H9 (cell line): ENCODE data around the gene TMEM106C. TPM values are rescaled to one million over a fixed set of nuclear protein-coding genes. Genes with fewer than 3 reads are reported as not detected.

Experiments
- DNase-seq: peaks from one replicate; pipeline ENCODE4 v3.0.0-alpha.2; 2017
- H2AFZ ChIP-seq: one replicate; pipeline ENCODE4 v1.6.1; 2013; ENCODE audit warnings: mild to moderate bottlenecking, low read length, control low read depth, moderate library complexity
- H2AK5ac ChIP-seq: 2 replicates; pipeline ENCODE4 v1.6.1; 2013; ENCODE audit warnings: low read length, control low read depth, mixed read lengths; ENCODE audit not compliant: insufficient read length
- H2BK120ac ChIP-seq: one replicate; pipeline ENCODE4 v1.6.1; 2013; ENCODE audit warnings: low read depth, mild to moderate bottlenecking, low read length, control low read depth, inconsistent platforms; ENCODE audit not compliant: poor library complexity, severe bottlenecking
- H2BK12ac ChIP-seq: 2 replicates; pipeline ENCODE4 v1.6.1; 2013; ENCODE audit warnings: low read length, control low read depth, mixed read lengths, low read depth; ENCODE audit not compliant: insufficient read length
- H2BK15ac ChIP-seq: 2 replicates; pipeline ENCODE4 v1.6.1; 2013; ENCODE audit warnings: low read depth, low read length, control low read depth
- H2BK20ac ChIP-seq: one replicate; pipeline ENCODE4 v1.6.1; 2013; ENCODE audit warnings: low read depth, mild to moderate bottlenecking, low read length, control low read depth, inconsistent platforms; ENCODE audit not compliant: poor library complexity, severe bottlenecking
- H2BK5ac ChIP-seq: 2 replicates; pipeline ENCODE4 v1.6.1; 2013; ENCODE audit warnings: low read length, control low read depth, mixed read lengths; ENCODE audit not compliant: insufficient read length
- H3K14ac ChIP-seq: 2 replicates; pipeline ENCODE4 v1.6.1; 2013; ENCODE audit warnings: low read length, control low read depth; ENCODE audit not compliant: insufficient read depth
- H3K18ac ChIP-seq: 2 replicates; pipeline ENCODE4 v1.6.1; 2013; ENCODE audit warnings: low read depth, mild to moderate bottlenecking, mixed read lengths, low read length, control low read depth; ENCODE audit not compliant: insufficient read length
- H3K23ac ChIP-seq: 2 replicates; pipeline ENCODE4 v1.6.1; 2013; ENCODE audit warnings: low read length, control low read depth, mixed read lengths, low read depth; ENCODE audit not compliant: insufficient read length
- H3K23me2 ChIP-seq: 2 replicates; pipeline ENCODE4 v1.6.1; 2013; ENCODE audit warnings: low read depth, mild to moderate bottlenecking, mixed read lengths, low read length, control low read depth; ENCODE audit not compliant: insufficient read length, poor library complexity, severe bottlenecking
- H3K27ac ChIP-seq: 2 replicates; pipeline ENCODE4 v1.5.1; 2013; ENCODE audit warnings: low read length, control low read depth, mixed read lengths, low read depth; ENCODE audit not compliant: insufficient read length
- H3K27me3 ChIP-seq: 2 replicates; pipeline ENCODE4 v1.6.1; 2013; ENCODE audit warnings: low read length, control low read depth, inconsistent platforms; ENCODE audit not compliant: insufficient read depth
- H3K4ac ChIP-seq: 2 replicates; pipeline ENCODE4 v1.6.1; 2013; ENCODE audit warnings: low read depth, mild to moderate bottlenecking, control low read depth, inconsistent platforms, low read length, moderate library complexity
- H3K4me1 ChIP-seq: 2 replicates; pipeline ENCODE4 v1.6.1; 2013; ENCODE audit warnings: low read length, control low read depth, inconsistent platforms; ENCODE audit not compliant: insufficient read depth
- H3K4me2 ChIP-seq: 2 replicates; pipeline ENCODE4 v1.6.1; 2013; ENCODE audit warnings: low read length, control low read depth, mixed read lengths; ENCODE audit not compliant: insufficient read length, insufficient read depth
- H3K56ac ChIP-seq: 2 replicates; pipeline ENCODE4 v1.6.1; 2013; ENCODE audit warnings: low read depth, mild to moderate bottlenecking, mixed read lengths, low read length, control low read depth; ENCODE audit not compliant: insufficient read length
- H3K79me1 ChIP-seq: 2 replicates; pipeline ENCODE4 v1.6.1; 2013; ENCODE audit warnings: low read depth, mild to moderate bottlenecking, moderate library complexity, low read length, control low read depth, inconsistent platforms; ENCODE audit not compliant: insufficient read depth, poor library complexity, severe bottlenecking
- H3K79me2 ChIP-seq: 2 replicates; pipeline ENCODE4 v1.6.1; 2013; ENCODE audit warnings: low read length, control low read depth, inconsistent platforms; ENCODE audit not compliant: insufficient read depth
- H3K9ac ChIP-seq: 2 replicates; pipeline ENCODE4 v1.6.1; 2013; ENCODE audit warnings: low read length, control low read depth, mixed read lengths; ENCODE audit not compliant: insufficient read length; ENCODE audit errors: extremely low read depth
- H3K9me3 ChIP-seq: one replicate; pipeline ENCODE4 v1.6.1; 2013; ENCODE audit warnings: low read depth, low read length, inconsistent platforms; ENCODE audit not compliant: control insufficient read depth
- H3T11ph ChIP-seq: one replicate; pipeline ENCODE4 v1.6.1; 2013; ENCODE audit warnings: mild to moderate bottlenecking, low read length, control low read depth, inconsistent platforms
- H4K20me1 ChIP-seq: one replicate; pipeline ENCODE4 v1.6.1; 2013; ENCODE audit not compliant: control insufficient read depth, insufficient read length, insufficient read depth
- H4K5ac ChIP-seq: 2 replicates; pipeline ENCODE4 v1.6.1; 2013; ENCODE audit warnings: low read depth, mild to moderate bottlenecking, mixed read lengths, low read length, control low read depth; ENCODE audit not compliant: insufficient read length
- H4K8ac ChIP-seq: replicated peaks from 2 replicates; pipeline ENCODE4 v1.6.1; 2013; ENCODE audit warnings: low read length, control low read depth, mixed read lengths, low read depth; ENCODE audit not compliant: insufficient read length
- H4K91ac ChIP-seq: 2 replicates; pipeline ENCODE4 v1.6.1; 2013; ENCODE audit warnings: low read depth, mild to moderate bottlenecking, moderate library complexity, mixed read lengths, low read length, control low read depth; ENCODE audit not compliant: insufficient read length
- H3K27ac Mint-ChIP-seq, 3 experiments: 2 replicates in 2 of 3; 3 replicates in 1 of 3; pipeline ENCODE4 v1.8.0; 2020 to 2021; ENCODE audit warnings: mixed read lengths in 3 of 3, mild to moderate bottlenecking in 1 of 3, moderate library complexity in 1 of 3
- H3K27me3 Mint-ChIP-seq: 2 replicates; pipeline ENCODE4 v1.8.0; 2021; ENCODE audit warnings: low read depth, mild to moderate bottlenecking, moderate library complexity, mixed read lengths
- H3K36me3 Mint-ChIP-seq, 3 experiments: 2 replicates in 2 of 3; 3 replicates in 1 of 3; pipeline ENCODE4 v1.8.0; 2020 to 2021; ENCODE audit warnings: low read depth in 3 of 3, mixed read lengths in 3 of 3; ENCODE audit not compliant: insufficient read depth in 1 of 3
- H3K4me1 Mint-ChIP-seq, 2 experiments: 2 replicates each; pipeline ENCODE4 v1.8.0; 2020; ENCODE audit warnings: mixed read lengths in 2 of 2
- H3K4me3 Mint-ChIP-seq, 2 experiments: 2 replicates in 1 of 2; 3 replicates in 1 of 2; pipeline ENCODE4 v1.8.0; 2020 to 2021; ENCODE audit warnings: mild to moderate bottlenecking in 2 of 2, mixed read lengths in 2 of 2, moderate library complexity in 1 of 2
- H3K9me3 Mint-ChIP-seq, 2 experiments: 2 replicates in 1 of 2; 3 replicates in 1 of 2; pipeline ENCODE4 v1.8.0; 2020; ENCODE audit warnings: mild to moderate bottlenecking in 2 of 2, mixed read lengths in 2 of 2, moderate library complexity in 1 of 2
- WGBS: extraction: QIAGEN DNeasy Blood & Tissue Kit; methylation state at CpG from one replicate; pipeline ENCODE4 v1.1.7; 2013; ENCODE audit warnings: missing lambda C conversion rate, low lambda C conversion rate, mixed read lengths; ENCODE audit not compliant: insufficient read length; ENCODE audit errors: extremely low coverage; 5-methylcytosine and 5-hydroxymethylcytosine counted together
- total RNA-seq: library from RNA; stranded (reverse); gene quantifications from 2 replicates; pipeline ENCODE4 v1.2.1, GENCODE V29; 2021
- TF ChIP-seq, protein P1 (sequence below): fragments of 200-600 bp; sonication (generic); conservative IDR thresholded peaks from 3 replicates; pipeline ENCODE4 v1.8.0; 2021; ENCODE audit warnings: antibody characterized with exemption, mild to moderate bottlenecking

Gene TMEM106C
- total RNA-seq, 1 experiment from 2014 or later, result 43.7 TPM

DNA sequence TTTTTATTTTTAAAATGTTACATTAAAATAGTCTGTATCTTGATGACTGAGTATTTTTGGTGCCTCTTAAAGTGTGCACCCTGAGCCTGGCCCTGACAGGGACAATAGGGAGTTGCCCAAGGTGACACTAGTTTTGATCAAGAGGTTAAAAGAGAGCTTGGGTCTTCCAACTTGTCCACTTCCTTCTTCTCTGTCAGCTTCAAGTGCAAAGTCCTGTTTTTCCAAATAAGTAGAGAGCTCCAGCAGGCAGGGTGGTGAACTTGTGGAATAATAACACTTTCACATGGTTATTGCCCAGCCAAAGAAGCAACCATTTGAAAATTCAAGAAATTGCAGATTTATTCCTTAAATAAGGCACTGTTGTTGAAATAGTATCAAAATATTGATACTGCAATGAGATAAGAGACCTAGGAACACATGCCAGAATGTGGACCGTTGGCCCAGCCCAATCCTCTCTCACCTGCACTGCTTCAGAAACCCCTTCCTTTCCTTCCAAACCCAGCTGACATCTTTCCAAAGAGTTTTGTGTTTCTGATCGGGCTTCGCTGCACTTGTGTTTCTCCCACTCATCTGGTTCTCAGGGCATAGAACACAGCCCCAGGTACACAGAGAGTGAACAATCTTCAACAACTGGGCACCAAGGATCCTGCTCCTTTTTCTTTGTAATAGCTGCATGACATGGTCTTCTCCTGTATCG is 54.7 kb downstream of the TMEM106C start:
- H3K79me1 ChIP-seq, result no peaks in the 10 kb centered on the region
- H4K8ac ChIP-seq, result no peak overlapping the region
- H2BK20ac ChIP-seq, result no peak overlapping the region
- Mint-ChIP-seq H3K27me3 (peaks cover 100% of the 10 kb centered on the region), H3K9me3 (peaks cover 0 to 7% of the 10 kb centered on the region in 2 experiments; a peak in 2 of 5 replicates), H3K4me3 (no peak overlapping the region), H3K36me3 (no peaks in the 10 kb centered on the region; a peak in 1 of 7 replicates), H3K27ac (no peak overlapping the region), H3K4me1 (peaks cover 14 to 19% of the 10 kb centered on the region in 2 experiments)
- H2BK12ac ChIP-seq, result no peak overlapping the region
- no peak overlapping the region for H2BK15ac ChIP-seq
- no peak overlapping the region for H3K27ac ChIP-seq
- WGBS, result no CpG with 5 or more reads among the region's 4 CpGs
- H4K91ac ChIP-seq, result no peak overlapping the region
- H3K4ac ChIP-seq, result no peak overlapping the region
- H2BK120ac ChIP-seq, result no peak overlapping the region
- no peaks in the 10 kb centered on the region for H4K20me1 ChIP-seq
- H3K4me2 ChIP-seq, result no peak overlapping the region
- H3K23ac ChIP-seq, result no peak overlapping the region
- H3K27me3 ChIP-seq, result peaks cover 90% of the 10 kb centered on the region
- H3K4me1 ChIP-seq, result no peaks in the 10 kb centered on the region
- no peaks in the 10 kb centered on the region for H3K23me2 ChIP-seq
- H4K5ac ChIP-seq, result no peak overlapping the region
- H3K56ac ChIP-seq, result no peak overlapping the region
- H2AFZ ChIP-seq, result no peak overlapping the region
- no peak overlapping the region for H3K14ac ChIP-seq
- no peak for DNase-seq
- no peak overlapping the region for H3K9ac ChIP-seq
- H3K79me2 ChIP-seq, result no peaks in the 10 kb centered on the region
- no peak overlapping the region for H3T11ph ChIP-seq
- H2AK5ac ChIP-seq, result no peak overlapping the region
- no peaks in the 10 kb centered on the region for H3K9me3 ChIP-seq
- TF ChIP-seq, protein P1, sequence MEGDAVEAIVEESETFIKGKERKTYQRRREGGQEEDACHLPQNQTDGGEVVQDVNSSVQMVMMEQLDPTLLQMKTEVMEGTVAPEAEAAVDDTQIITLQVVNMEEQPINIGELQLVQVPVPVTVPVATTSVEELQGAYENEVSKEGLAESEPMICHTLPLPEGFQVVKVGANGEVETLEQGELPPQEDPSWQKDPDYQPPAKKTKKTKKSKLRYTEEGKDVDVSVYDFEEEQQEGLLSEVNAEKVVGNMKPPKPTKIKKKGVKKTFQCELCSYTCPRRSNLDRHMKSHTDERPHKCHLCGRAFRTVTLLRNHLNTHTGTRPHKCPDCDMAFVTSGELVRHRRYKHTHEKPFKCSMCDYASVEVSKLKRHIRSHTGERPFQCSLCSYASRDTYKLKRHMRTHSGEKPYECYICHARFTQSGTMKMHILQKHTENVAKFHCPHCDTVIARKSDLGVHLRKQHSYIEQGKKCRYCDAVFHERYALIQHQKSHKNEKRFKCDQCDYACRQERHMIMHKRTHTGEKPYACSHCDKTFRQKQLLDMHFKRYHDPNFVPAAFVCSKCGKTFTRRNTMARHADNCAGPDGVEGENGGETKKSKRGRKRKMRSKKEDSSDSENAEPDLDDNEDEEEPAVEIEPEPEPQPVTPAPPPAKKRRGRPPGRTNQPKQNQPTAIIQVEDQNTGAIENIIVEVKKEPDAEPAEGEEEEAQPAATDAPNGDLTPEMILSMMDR, result no peak
- H2BK5ac ChIP-seq, result no peak overlapping the region
- no peak overlapping the region for H3K18ac ChIP-seq

Other genes with a start within 250 kb of the TMEM106C start
- not detected in 2 replicates for gene ENDOU, start 238.1 kb upstream of the TMEM106C start, total RNA-seq
- 5.6 and 7.4 TPM in 2 replicates for gene RAPGEF3, start 204.7 kb upstream of the TMEM106C start, total RNA-seq
- gene SLC48A1, start 190.4 kb upstream of the TMEM106C start, total RNA-seq, result 10.6 TPM in 2 replicates
- 69.3 and 72.1 TPM in 2 replicates for gene HDAC7, start 143.7 kb upstream of the TMEM106C start, total RNA-seq
- 0.61 and 0.70 TPM in 2 replicates for gene VDR, start 58.6 kb upstream of the TMEM106C start, total RNA-seq
- 10.8 and 11.4 TPM in 2 replicates for gene COL2A1, start 40.9 kb downstream of the TMEM106C start, total RNA-seq
- 28.8 and 30.1 TPM in 2 replicates for gene SENP1, start 142.5 kb downstream of the TMEM106C start, total RNA-seq
- 92.4 and 105 TPM in 2 replicates for gene PFKM, start 155.8 kb downstream of the TMEM106C start, total RNA-seq
- 8.9 and 10.9 TPM in 2 replicates for gene ASB8, start 193.9 kb downstream of the TMEM106C start, total RNA-seq
- 0.11 and 0.13 TPM in 2 replicates for gene CCDC184, start 220.0 kb downstream of the TMEM106C start, total RNA-seq
- not detected in 2 replicates for gene OR10AD1, start 239.7 kb downstream of the TMEM106C start, total RNA-seq